ENCODE results near the gene URI1.
A peak's percentile ranks its signal among the peaks of the same experiment; 100 is the strongest.

URI1 gene

GRCh38 chr19:30029721-30030510 is 87.9 kb downstream of the URI1 start:
- Histone ChIP-seq H3K27ac (ENCODE audit: extremely low read depth, low read depth, low read length) (peak overlapping the region; percentile 44; the same call in 1 of the 2 replicates), H3K36me3 (ENCODE audit: control insufficient read depth in 2 of 2, insufficient read depth in 1 of 2, low read length in 2 of 2) (peaks cover 16 to 61% of the 10 kb centered on the region in 2 experiments; a peak in 2 of 3 replicates), H3K9me3 (ENCODE audit: control insufficient read depth, insufficient read depth, low read depth, low read length) (peaks cover 12% of the 10 kb centered on the region), H3K4me1 (ENCODE audit: control insufficient read depth, insufficient read depth, low read length) (peaks cover 32% of the 10 kb centered on the region), H3K4me3 (ENCODE audit: low read depth, low read length) (no peak overlapping the region)
- ChIA-PET CTCF (interaction anchor here (0.6 to 1.2 kb wide), 4 partner anchors 15 to 313 kb away, joined by 3 to 4 read pairs (median 3); no protein-coding TSS in a partner anchor), POLR2A (interaction anchor here (1.0 kb wide), 1 partner anchor 185 kb away, joined by 3 read pairs; no protein-coding TSS in a partner anchor)
- TF ChIP-seq ZNF394 (tag by site-specific recombination; IDR thresholded peaks at IDR 0.05; ENCODE audit: borderline replicate concordance) = no peak
- no peak for TF ChIP-seq KLF10 (tag by site-specific recombination; IDR thresholded peaks at IDR 0.05)
- no peak for TF ChIP-seq ZNF112 (tag by site-specific recombination; IDR thresholded peaks at IDR 0.05)
- TF ChIP-seq ZSCAN18 (tag by site-specific recombination; IDR thresholded peaks at IDR 0.05) = no peak
- TF ChIP-seq KLF7 (tag by site-specific recombination; IDR thresholded peaks at IDR 0.05; ENCODE audit: borderline replicate concordance) = peak; percentile 68; the same call in 1 of the 2 replicates
- TF ChIP-seq ZNF580 (tag by site-specific recombination; IDR thresholded peaks at IDR 0.05) = peak; percentile 83
- peak; percentile 92 for TF ChIP-seq FEZF1 (tag by site-specific recombination; IDR thresholded peaks at IDR 0.05)
- TF ChIP-seq ZNF248 (tag by site-specific recombination; IDR thresholded peaks at IDR 0.05) = no peak
- no peak for TF ChIP-seq PRDM10 (tag by site-specific recombination; IDR thresholded peaks at IDR 0.05)
- no peak for TF ChIP-seq ZNF24 (tag by site-specific recombination; IDR thresholded peaks at IDR 0.05)
- no peak for TF ChIP-seq ZSCAN16 (tag by site-specific recombination; IDR thresholded peaks at IDR 0.05)
- no peak for TF ChIP-seq ZBTB17 (tag by site-specific recombination; IDR thresholded peaks at IDR 0.05)
- TF ChIP-seq ZNF664 (tag by site-specific recombination; IDR thresholded peaks at IDR 0.05) = no peak
- no peak for TF ChIP-seq ZBTB20 (tag by site-specific recombination; IDR thresholded peaks at IDR 0.05)
- no peak for TF ChIP-seq ATF2 (tag by site-specific recombination; IDR thresholded peaks at IDR 0.05; ENCODE audit: low read depth)
- no peak for TF ChIP-seq ZNF280D (tag by site-specific recombination; IDR thresholded peaks at IDR 0.05)
- no peak for TF ChIP-seq ZBTB6 (tag by site-specific recombination; IDR thresholded peaks at IDR 0.05)
- TF ChIP-seq ZNF571 (tag by site-specific recombination; IDR thresholded peaks at IDR 0.05) = no peak
- TF ChIP-seq ZNF302 (tag by site-specific recombination; IDR thresholded peaks at IDR 0.05; ENCODE audit: low read depth) = no peak
- TF ChIP-seq ZNF473 (tag by site-specific recombination; IDR thresholded peaks at IDR 0.05) = no peak
- TF ChIP-seq ZNF544 (tag by site-specific recombination; IDR thresholded peaks at IDR 0.05) = no peak
- no peak for TF ChIP-seq ZNF362 (tag by site-specific recombination; IDR thresholded peaks at IDR 0.05)
- no peak for TF ChIP-seq ZEB2 (tag by site-specific recombination; IDR thresholded peaks at IDR 0.05)
- TF ChIP-seq ZSCAN23 (tag by site-specific recombination; IDR thresholded peaks at IDR 0.05) = no peak
- no peak for TF ChIP-seq ZNF510 (tag by site-specific recombination; IDR thresholded peaks at IDR 0.05; ENCODE audit: insufficient replicate concordance)

Measured in HEK293 (cell line).